HG02840 (cell line): ENCODE results near the gene RBM3.

Source experiments
- ATAC-seq: cut with Tn5 transposase; IDR thresholded peaks from one replicate; pipeline ENCODE4 v1.9.1; 2021; ENCODE audit warnings: mild to moderate bottlenecking, moderate library complexity, moderate number of reproducible peaks; ENCODE audit not compliant: unreplicated experiment, low FRiP score

RBM3 gene

GRCh38 chrX:48613502-48614160 is 39.3 kb downstream of the RBM3 start:
- no peak for ATAC-seq

- no peak for ATAC-seq
Measured at GRCh38 chrX:48616576-48616975, 42.3 kb downstream of the RBM3 start.

DNA sequence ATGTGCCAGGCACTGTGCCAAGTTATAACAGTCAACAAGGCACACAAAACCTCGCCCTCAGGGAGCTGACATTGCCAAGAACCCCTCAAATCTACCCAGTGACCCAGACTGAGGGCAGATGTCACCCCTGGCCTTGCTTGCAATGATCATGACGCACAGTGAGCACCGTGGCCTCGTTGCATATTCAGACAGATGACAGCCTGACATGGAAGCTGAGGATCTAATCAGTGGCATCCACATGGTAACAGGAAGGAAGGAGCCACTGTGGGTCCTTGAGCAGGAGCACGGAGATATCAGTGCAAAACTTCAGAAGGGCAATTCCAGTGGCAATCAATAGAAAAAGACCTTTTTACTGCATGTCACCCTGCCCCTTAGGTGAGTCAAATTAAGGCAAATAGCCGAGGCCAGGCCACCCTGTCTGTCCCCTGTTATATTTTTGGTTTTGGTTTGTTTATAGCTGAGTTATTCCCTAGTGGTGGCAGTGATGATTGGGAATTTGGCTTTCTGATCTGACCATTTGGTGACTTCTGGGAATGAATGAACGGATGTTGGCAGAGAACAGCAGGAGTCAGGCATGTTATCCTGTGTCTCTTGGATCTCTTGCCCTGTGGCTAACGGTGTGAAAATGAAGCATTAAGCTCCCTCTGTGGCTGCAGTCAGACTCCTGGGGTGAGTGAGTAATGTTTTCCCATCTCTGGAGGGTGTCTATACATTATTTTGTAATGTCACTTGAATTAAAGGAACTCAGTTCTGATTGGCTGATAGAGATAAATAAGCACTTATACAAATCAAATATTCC is 43.5 kb downstream of the RBM3 start:
- ATAC-seq = no peak

GRCh38 chrX:48626401-48627298 is 52.4 kb downstream of the RBM3 start:
- no peak for ATAC-seq
